ENCODE results near the gene AMPH.
"Not testable (repeated sequence)": the region's sequence is repeated elsewhere in the genome, so short reads cannot be mapped to it uniquely, and the experiment has no call there.

AMPH gene

DNA sequence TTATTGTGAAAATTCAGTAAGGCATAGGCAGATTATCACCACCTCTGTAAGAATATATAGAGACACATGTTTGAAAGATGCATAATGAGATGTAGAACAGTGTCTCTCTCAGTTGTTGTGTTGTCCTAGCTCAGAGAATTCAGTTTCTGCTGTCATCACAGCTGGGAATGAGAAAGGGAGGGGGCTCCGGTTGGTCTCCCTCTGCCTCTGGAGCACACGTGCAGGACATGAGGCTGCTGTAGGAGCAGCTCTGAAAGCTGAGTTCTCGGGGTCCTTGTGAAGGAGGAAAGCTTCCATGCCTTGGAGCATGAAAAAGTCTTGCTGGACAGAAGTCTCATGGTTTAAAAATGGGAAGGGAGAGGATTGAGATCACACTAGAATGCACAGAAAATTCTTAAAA, 280.4 kb downstream of the AMPH start:
- H2BK5ac ChIP-seq (ENCODE audit: low read length); H3K4me1 ChIP-seq (ENCODE audit: control insufficient read depth, low read depth, low read length); DNase-seq; H3K23ac ChIP-seq (ENCODE audit: low read length); H2AK5ac ChIP-seq (ENCODE audit: low read length); H3K27ac ChIP-seq (ENCODE audit: low read depth, low read length); H3K79me1 ChIP-seq (ENCODE audit: low read length); H2BK15ac ChIP-seq (replicated peaks; ENCODE audit: low read depth); H3K79me2 ChIP-seq (ENCODE audit: control insufficient read depth, insufficient read depth, low read length); H3K36me3 ChIP-seq (ENCODE audit: control insufficient read depth, insufficient read depth, low read length); H3K56ac ChIP-seq (ENCODE audit: low read length); H3K18ac ChIP-seq (ENCODE audit: low read length); H3K4me2 ChIP-seq (ENCODE audit: low read length); H4K5ac ChIP-seq (ENCODE audit: low read length); H3K4me3 ChIP-seq (ENCODE audit: low read length); H3K4ac ChIP-seq (ENCODE audit: low read depth, low read length); H4K8ac ChIP-seq (ENCODE audit: low read depth, low read length); H3K9ac ChIP-seq (ENCODE audit: low read length); H3K27me3 ChIP-seq (ENCODE audit: insufficient read depth, low read length, poor library complexity); H2BK120ac ChIP-seq (ENCODE audit: low read depth, low read length): not testable (repeated sequence)
- no CpG with 5 or more reads among the region's 3 CpGs for WGBS (ENCODE audit: extremely low coverage, insufficient coverage, low lambda C conversion rate)

- not testable (repeated sequence) for H3K36me3 ChIP-seq (ENCODE audit: control insufficient read depth, insufficient read depth, low read length); H2BK5ac ChIP-seq (ENCODE audit: low read length); H3K4me1 ChIP-seq (ENCODE audit: control insufficient read depth, low read depth, low read length); H4K8ac ChIP-seq (ENCODE audit: low read depth, low read length); H3K9ac ChIP-seq (ENCODE audit: low read length); H3K27ac ChIP-seq (ENCODE audit: low read depth, low read length); H3K4ac ChIP-seq (ENCODE audit: low read depth, low read length); H3K27me3 ChIP-seq (ENCODE audit: insufficient read depth, low read length, poor library complexity); H4K5ac ChIP-seq (ENCODE audit: low read length); H2BK120ac ChIP-seq (ENCODE audit: low read depth, low read length); H3K18ac ChIP-seq (ENCODE audit: low read length); H3K79me2 ChIP-seq (ENCODE audit: control insufficient read depth, insufficient read depth, low read length); H3K23ac ChIP-seq (ENCODE audit: low read length); H2AK5ac ChIP-seq (ENCODE audit: low read length); H3K4me3 ChIP-seq (ENCODE audit: low read length); H2BK15ac ChIP-seq (replicated peaks; ENCODE audit: low read depth); H3K4me2 ChIP-seq (ENCODE audit: low read length); H3K56ac ChIP-seq (ENCODE audit: low read length); H3K79me1 ChIP-seq (ENCODE audit: low read length)
- peak; percentile 91 for DNase-seq
- WGBS (ENCODE audit: extremely low coverage, insufficient coverage, low lambda C conversion rate): no CpG with 5 or more reads among the region's 6 CpGs
Observed at GRCh38 chr7:38349869-38350583, 281.1 kb downstream of the AMPH start.

DNA sequence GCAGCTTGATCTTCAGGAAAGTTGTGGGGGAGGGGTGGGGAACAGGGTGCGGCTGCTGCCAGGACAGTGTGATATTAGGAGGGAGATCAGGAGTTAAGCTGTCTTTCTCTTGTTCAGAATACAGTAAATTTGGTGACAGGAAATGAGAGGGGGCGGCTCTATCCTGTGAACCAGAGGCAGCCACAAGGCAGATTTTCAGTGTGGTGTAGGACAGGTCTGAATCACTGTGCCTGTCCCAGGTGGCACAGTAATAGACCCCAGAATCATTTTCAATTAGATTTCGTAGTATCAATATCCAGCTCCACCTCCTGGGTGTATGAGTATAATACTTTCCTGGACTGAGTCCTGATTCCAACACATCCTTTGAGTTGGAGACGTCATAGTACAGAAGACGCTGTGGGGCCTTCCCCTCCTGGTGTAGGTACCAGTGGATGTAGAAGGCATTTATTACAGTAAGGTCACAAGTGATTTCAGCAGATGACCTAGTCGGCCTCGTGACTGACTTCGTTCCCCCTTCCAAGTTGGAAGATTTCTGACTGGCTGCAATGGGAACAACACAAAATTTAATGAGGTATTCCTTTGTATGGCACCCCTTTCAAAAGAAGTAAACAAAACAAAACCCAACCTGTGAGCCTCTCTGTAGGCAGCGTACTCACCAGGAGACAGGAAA, 281.9 kb downstream of the AMPH start:
- H3K4me3 ChIP-seq (ENCODE audit: low read length); H3K27me3 ChIP-seq (ENCODE audit: insufficient read depth, low read length, poor library complexity); H4K5ac ChIP-seq (ENCODE audit: low read length); H3K79me2 ChIP-seq (ENCODE audit: control insufficient read depth, insufficient read depth, low read length); H3K56ac ChIP-seq (ENCODE audit: low read length); H3K4ac ChIP-seq (ENCODE audit: low read depth, low read length); H2BK15ac ChIP-seq (replicated peaks; ENCODE audit: low read depth); H2AK5ac ChIP-seq (ENCODE audit: low read length); H3K27ac ChIP-seq (ENCODE audit: low read depth, low read length); H3K4me2 ChIP-seq (ENCODE audit: low read length); H3K23ac ChIP-seq (ENCODE audit: low read length); DNase-seq; H3K36me3 ChIP-seq (ENCODE audit: control insufficient read depth, insufficient read depth, low read length); H3K9ac ChIP-seq (ENCODE audit: low read length); H2BK120ac ChIP-seq (ENCODE audit: low read depth, low read length); H3K18ac ChIP-seq (ENCODE audit: low read length); H3K4me1 ChIP-seq (ENCODE audit: control insufficient read depth, low read depth, low read length); H4K8ac ChIP-seq (ENCODE audit: low read depth, low read length); H2BK5ac ChIP-seq (ENCODE audit: low read length); H3K79me1 ChIP-seq (ENCODE audit: low read length): not testable (repeated sequence)
- no CpG with 5 or more reads among the region's 9 CpGs for WGBS (ENCODE audit: extremely low coverage, insufficient coverage, low lambda C conversion rate)

- H3K4me2 ChIP-seq (ENCODE audit: low read length); H3K4me1 ChIP-seq (ENCODE audit: control insufficient read depth, low read depth, low read length); H2BK120ac ChIP-seq (ENCODE audit: low read depth, low read length); H2AK5ac ChIP-seq (ENCODE audit: low read length); H3K79me2 ChIP-seq (ENCODE audit: control insufficient read depth, insufficient read depth, low read length); H3K27ac ChIP-seq (ENCODE audit: low read depth, low read length); H2BK5ac ChIP-seq (ENCODE audit: low read length); H3K27me3 ChIP-seq (ENCODE audit: insufficient read depth, low read length, poor library complexity); H3K23ac ChIP-seq (ENCODE audit: low read length); H4K8ac ChIP-seq (ENCODE audit: low read depth, low read length); H3K18ac ChIP-seq (ENCODE audit: low read length); H2BK15ac ChIP-seq (replicated peaks; ENCODE audit: low read depth); H3K79me1 ChIP-seq (ENCODE audit: low read length); H3K4ac ChIP-seq (ENCODE audit: low read depth, low read length); H3K9ac ChIP-seq (ENCODE audit: low read length); H4K5ac ChIP-seq (ENCODE audit: low read length); H3K36me3 ChIP-seq (ENCODE audit: control insufficient read depth, insufficient read depth, low read length); H3K4me3 ChIP-seq (ENCODE audit: low read length): not testable (repeated sequence)
- peak; percentile 89 for DNase-seq
- peak overlapping the region; percentile 7 for H3K56ac ChIP-seq (ENCODE audit: low read length)
- no CpG with 5 or more reads among the region's 6 CpGs for whole genome bisulfite sequencing (ENCODE audit: extremely low coverage, insufficient coverage, low lambda C conversion rate)
Observed at GRCh38 chr7:38345299-38346172, 285.6 kb downstream of the AMPH start.

- H2BK5ac ChIP-seq (ENCODE audit: low read length); H3K79me2 ChIP-seq (ENCODE audit: control insufficient read depth, insufficient read depth, low read length); H3K79me1 ChIP-seq (ENCODE audit: low read length); DNase-seq; H2BK15ac ChIP-seq (replicated peaks; ENCODE audit: low read depth); H3K9ac ChIP-seq (ENCODE audit: low read length); H2AK5ac ChIP-seq (ENCODE audit: low read length); H3K36me3 ChIP-seq (ENCODE audit: control insufficient read depth, insufficient read depth, low read length); H3K4me2 ChIP-seq (ENCODE audit: low read length); H3K4me1 ChIP-seq (ENCODE audit: control insufficient read depth, low read depth, low read length); H3K27ac ChIP-seq (ENCODE audit: low read depth, low read length); H4K8ac ChIP-seq (ENCODE audit: low read depth, low read length); H3K4me3 ChIP-seq (ENCODE audit: low read length); H3K56ac ChIP-seq (ENCODE audit: low read length); H4K5ac ChIP-seq (ENCODE audit: low read length); H3K4ac ChIP-seq (ENCODE audit: low read depth, low read length); H2BK120ac ChIP-seq (ENCODE audit: low read depth, low read length); H3K23ac ChIP-seq (ENCODE audit: low read length); H3K27me3 ChIP-seq (ENCODE audit: insufficient read depth, low read length, poor library complexity); H3K18ac ChIP-seq (ENCODE audit: low read length): not testable (repeated sequence)
- WGBS (ENCODE audit: extremely low coverage, insufficient coverage, low lambda C conversion rate): no CpG with 5 or more reads among the region's 3 CpGs
Observed at GRCh38 chr7:38344741-38345140, 286.4 kb downstream of the AMPH start.

Measured in mesendoderm (in vitro differentiated cells).